Head of caudate nucleus (tissue), 42 donors: ENCODE data around the gene FAM107A.

Experiments used
- DNase-seq, 42 donors: peaks; one replicate each; pipeline versions ENCODE4 v3.0.0 to v3.0.0-alpha.2; 2020 to 2021; ENCODE audit warnings: mixed read lengths in 7 of 42
- intact Hi-C: fragments of 100-400 bp; cut with DNase I; formaldehyde crosslinking; loops from one replicate; pipeline ENCODE4 v1.15.0; 2022

Gene FAM107A

DNA sequence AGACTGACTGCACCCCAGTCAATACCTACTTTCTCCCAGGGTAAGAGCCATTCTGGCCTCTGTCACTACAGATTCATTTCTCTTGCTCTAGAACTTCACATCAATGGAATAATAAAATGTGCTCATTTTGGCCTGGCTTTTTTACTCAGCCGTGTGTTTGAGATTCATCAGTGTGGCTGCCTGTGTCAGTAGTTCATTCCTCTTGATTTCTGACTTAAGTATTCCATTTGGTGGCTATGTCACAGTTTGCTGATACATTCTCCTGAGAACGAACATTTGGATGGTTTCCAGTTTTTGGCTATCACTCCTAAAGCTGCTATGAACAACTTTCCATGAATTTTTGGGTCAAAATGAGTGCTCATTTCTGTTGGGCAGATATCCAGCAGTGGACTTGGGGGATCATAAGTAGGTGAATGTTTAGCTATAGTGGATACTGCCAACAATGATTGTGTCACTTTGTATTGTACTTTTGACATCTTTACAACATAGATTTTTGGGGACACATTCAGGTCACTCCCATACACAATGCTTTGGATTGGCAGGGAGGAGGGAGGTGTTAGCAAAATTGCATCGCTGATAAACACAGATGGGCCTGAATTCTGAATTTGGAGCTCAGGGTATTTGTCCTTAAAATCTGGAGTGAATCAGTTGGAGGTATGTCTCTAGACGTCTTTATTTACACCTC, 19.8 kb upstream of the FAM107A start:
- DNase-seq = no peak
- intact Hi-C loops = no loop called here

- intact Hi-C loops = no loop called here
- no peak for DNase-seq
These were observed 16.9 kb upstream of the FAM107A start for GRCh38 chr3:58594117-58594516.

DNA sequence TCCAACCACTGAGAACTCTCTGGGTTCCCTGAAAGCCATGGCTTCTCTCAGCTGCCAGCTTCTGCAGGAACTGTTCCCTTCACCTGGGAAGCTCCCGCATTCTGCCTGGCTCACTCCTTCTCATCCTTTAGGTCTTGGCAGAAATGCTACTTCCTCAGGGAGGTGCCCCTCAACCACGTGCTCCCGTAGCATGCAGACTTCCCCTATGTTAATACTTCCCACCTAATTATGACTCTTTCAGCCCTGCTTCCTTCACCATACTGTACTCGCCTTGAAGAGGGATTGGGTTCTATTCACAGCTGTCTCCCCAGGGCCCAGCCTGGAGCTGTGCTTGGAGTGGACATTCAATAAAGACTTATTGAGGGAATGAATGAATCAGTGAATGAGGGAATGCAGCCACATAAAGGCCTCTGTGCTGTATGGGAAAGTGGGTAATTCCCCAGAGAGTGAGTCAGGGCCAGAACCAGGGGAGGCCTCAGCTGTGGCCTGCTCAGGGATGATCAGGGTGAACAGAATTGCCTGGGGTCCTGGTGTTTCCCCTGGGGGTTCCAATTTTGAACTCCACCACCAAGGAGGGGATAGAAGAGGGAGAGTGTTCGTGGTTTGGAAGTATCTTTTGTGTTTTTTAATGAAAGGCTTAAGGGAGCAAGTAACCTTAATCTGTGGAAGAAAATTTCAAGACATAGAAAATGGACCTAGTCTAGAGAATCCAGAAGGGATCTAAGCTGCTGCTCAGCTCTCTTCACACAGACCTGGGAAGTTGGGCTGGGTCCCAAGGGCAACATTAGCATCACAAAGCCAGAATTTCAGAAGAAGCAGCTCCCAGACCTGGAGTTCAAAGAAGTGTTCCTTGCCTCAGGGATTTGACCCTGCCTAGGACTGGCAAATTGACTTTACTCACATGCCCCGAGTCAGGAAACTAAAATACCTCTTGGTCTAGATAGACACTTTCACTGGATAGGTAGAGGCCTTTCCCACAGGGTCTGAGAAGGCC, 14.6 kb upstream of the FAM107A start:
- intact Hi-C loops = no loop called here
- no peak for DNase-seq

- intact Hi-C loops = no loop called here
- no peak for DNase-seq
These were observed 10.9 kb upstream of the FAM107A start for GRCh38 chr3:58588030-58588614.

DNA sequence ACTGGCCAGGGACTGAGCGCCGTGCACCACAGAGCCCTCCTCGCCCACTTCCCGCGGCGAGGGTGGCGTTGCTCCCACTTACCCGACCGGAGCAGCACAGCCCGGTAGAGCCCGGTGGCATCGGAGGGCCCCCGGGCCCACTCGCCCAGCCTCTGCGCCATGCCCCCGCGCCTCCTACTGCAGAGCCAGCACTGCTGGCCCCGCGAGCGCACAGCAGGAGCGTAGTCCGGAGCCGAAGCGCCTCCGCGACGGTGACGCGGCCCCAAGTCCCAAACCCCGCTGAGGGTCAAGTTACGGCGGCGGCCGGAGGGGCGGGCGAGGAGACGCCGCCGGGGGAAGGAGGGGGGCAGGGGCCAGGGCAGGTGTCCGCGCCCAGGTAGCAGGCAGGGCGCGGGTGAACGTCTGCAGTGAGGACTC, 9.6 kb upstream of the FAM107A start:
- intact Hi-C loops = no loop called here
- DNase-seq = no peak

DNA sequence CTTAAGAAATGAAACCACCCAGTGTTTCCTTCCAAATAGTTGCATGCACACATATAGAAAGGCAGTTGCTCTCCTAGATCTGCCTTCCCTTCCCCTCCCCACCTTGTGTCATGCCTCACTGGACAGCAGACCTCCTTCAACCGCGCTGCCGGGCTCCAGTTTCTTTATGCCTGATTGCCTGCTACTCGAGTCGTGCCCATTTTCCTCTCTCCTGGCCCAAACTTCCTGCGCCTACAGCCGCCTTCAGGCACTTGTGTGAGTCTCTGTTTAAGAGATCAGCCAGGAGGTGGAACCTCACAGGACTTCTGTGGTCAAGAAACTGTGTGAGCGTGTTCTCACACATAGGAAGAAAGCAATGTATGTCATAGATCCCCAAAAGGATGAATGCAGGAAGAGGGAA, 8.8 kb upstream of the FAM107A start:
- intact Hi-C loops = no loop called here
- peak in 6 of 42 donors; percentile 18 to 53 (median 34) for DNase-seq

DNA sequence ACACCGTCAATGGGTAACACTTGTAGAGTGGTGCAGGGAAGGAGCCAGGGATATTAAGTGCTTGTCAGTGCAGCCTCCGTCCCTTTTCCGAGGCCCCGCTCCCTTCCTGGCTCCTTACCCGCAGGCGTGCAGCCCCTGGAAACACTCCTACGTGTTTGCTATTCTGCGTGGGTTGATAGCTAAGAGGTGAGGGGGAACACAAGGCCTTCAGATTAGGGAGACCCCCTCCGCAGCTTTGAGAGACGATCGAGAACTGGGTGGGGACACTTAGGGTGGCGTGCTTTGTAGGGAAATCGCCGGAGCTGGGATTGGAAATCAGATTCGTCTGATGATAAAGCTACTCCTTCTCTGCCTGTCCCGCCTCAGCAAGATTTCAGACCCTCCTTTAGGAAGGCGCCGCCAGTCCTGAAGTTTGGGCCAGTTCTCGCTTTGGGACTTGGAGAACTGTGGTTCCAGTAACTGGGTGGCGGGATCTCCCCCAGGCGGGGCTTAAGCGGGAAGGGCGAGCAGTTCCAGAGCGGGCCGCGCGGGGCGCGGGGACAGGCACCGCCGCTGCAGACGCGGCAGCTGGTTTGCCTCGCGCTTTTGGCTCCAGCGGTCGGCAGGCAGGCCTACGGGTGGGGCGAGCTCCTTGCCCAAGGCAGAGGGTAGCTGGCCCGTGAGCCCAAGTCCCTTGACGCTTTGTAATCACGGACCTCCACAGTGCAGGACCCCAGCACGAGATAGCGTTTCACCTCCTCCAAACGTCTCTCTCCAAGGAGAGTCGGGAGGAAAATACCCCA, 8.0 kb upstream of the FAM107A start:
- intact Hi-C loops = no loop called here
- DNase-seq = peak; percentile 60 to 93 (median 86)

- DNase-seq = no peak
- intact Hi-C loops = no loop called here
These were observed 7.5 kb upstream of the FAM107A start for GRCh38 chr3:58584690-58585004.

- peak in 12 of 42 donors; percentile 33 to 67 (median 49) for DNase-seq
These were observed 4.3 kb upstream of the FAM107A start for GRCh38 chr3:58581328-58582091.

DNA sequence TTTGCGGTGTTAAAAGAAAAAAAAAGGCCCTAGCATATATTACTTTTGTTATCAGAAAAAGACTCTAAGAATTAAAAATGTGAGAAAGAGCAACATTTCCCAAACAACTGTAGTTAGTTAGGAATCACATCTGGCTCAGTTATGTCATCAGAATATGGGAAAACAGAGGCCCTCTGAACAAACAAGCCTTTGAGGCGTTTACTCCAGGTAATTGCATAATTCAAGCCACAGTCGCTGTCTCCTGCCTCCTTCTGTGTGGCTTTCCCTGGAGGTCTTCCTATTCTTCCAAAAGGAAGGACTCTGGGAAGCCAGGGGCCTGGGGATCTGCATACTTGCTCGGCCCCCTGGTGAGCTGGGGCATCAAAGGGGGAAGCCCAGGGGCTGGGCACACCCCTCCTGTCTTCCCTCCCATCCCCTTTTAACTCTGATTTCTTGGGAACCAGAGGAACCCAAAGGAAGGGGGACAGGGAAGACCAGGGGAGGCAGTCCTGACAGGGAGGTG, 3.7 kb upstream of the FAM107A start:
- intact Hi-C loops = no loop called here
- no peak for DNase-seq

More at GRCh38 chr3:58581328-58582091, 4.3 kb upstream of the FAM107A start:
- intact Hi-C loops = no loop called here

- DNase-seq = no peak
- intact Hi-C loops = no loop called here
These were observed 1.7 kb upstream of the FAM107A start for GRCh38 chr3:58578873-58579272.

- no peak for DNase-seq
- intact Hi-C loops = no loop called here
These were observed 475 bp downstream of the FAM107A start for GRCh38 chr3:58576716-58577115.

GRCh38 chr3:58575971-58576652, 1.1 kb downstream of the FAM107A start:
- intact Hi-C loops = no loop called here
- peak in 4 of 42 donors; percentile 23 to 73 (median 48) for DNase-seq

DNA sequence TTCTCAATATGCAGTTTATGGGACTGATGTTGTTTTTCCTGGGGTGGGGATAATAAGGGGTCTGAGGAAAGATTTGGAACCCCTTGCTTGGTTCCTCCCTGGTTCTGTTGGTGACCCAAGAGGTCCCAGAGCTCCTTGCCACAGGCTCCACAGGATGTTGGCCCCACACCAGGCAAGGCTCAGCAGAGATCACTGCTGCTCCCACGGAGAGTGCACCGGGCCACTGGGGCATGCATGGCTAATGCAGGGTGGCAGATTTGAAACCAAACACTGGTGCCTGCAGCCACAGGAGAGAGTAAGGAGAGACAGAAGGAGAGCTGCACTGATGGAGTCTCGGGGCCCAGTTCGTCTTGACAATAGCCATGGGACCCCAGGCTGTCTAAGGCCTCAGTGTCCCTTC, 2.5 kb downstream of the FAM107A start:
- intact Hi-C loops = no loop called here
- no peak for DNase-seq

- DNase-seq = no peak
- intact Hi-C loops = no loop called here
These were observed 3.1 kb downstream of the FAM107A start for GRCh38 chr3:58574106-58574505.

DNA sequence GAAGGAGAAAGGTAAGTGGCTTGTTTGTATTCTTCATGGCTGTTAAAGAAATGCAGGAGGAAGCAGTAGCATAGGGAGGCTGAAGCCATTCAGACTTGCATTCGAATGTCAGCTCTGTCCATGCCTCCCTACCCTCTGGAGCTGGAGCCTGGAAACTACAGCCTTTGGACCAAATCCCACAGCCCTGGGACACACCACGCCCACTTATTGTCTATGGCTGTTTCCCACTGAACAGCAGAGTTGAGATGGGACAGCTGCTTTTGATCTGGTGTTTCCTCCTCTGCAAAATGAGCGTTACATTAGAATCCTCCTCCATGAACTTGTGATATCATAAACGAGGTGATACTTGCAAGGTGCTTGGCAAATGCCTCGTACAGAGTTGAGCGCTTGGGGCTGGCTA, 3.6 kb downstream of the FAM107A start:
- intact Hi-C loops = no loop called here
- peak in 1 of 42 donors; percentile 35 for DNase-seq

GRCh38 chr3:58572634-58573230, 4.5 kb downstream of the FAM107A start:
- intact Hi-C loops = no loop called here
- DNase-seq = peak in 1 of 42 donors; percentile 4
